Measurements from ENCODE around the gene HSH2D.
"Not testable (repeated sequence)": the region's sequence is repeated elsewhere in the genome, so short reads cannot be mapped to it uniquely, and the experiment has no call there.

Gene HSH2D

GRCh38 chr19:16157601-16158000 lies 14.1 kb downstream of the HSH2D start:
- no peak for DNase-seq

DNA sequence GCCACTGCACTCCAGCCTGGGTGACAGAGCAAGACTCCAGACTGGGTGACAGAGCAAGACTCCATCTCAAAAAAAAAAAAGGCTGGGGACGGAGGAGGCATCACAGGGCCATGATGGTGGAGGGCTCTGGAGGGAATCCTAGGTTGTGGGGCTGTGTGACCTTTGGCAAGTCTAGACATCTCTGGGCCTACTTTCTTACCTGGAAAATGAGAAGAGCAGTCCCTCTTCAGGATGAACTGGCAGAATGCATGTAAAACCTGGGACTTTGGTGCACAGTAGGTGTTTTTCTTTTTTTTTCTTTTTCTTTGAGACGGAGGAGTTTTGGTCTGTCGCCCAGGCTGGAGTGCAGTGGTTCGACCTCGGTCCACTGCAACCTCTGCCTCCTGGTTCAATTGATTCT lies 16.2 kb downstream of the HSH2D start:
- no peak for DNase-seq

- DNase-seq = no peak
Observed at GRCh38 chr19:16160445-16160942, 17.0 kb downstream of the HSH2D start.

DNA sequence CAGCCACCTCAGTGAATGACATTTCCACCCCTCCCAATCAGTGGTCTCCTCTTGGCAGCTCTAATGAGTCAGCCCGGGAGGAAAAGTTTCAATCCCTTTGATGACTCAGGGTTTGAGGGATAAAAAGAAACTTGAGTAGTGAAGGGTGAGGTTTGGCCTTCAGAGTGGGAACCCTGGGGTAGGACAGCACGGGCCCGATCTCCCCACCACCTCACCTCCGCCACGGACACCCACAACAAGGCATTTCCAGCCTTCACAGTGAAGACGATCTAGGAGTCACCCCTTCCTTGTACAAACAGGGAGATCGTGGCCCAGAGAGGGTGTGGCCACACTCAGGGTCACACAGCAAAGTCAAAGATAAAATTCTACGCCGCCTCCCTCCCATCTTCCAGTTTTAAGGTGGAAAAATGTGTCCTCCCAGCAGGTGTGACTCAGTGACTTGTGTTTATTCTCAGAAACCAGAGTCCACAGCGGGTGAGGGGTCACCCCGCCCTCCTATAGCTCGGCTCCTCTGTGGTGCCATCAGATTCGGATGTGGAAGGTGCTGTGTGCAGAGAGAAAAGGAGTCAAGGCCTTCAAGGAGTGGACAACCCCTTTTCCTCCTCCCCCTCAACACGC lies 17.6 kb downstream of the HSH2D start:
- no peak for DNase-seq

- no peak for DNase-seq
Observed at GRCh38 chr19:16161840-16162239, 18.4 kb downstream of the HSH2D start.

- no peak for DNase-seq
Observed at GRCh38 chr19:16164222-16164890, 20.9 kb downstream of the HSH2D start.

- DNase-seq = no peak
Observed at GRCh38 chr19:16166417-16166816, 22.9 kb downstream of the HSH2D start.

DNA sequence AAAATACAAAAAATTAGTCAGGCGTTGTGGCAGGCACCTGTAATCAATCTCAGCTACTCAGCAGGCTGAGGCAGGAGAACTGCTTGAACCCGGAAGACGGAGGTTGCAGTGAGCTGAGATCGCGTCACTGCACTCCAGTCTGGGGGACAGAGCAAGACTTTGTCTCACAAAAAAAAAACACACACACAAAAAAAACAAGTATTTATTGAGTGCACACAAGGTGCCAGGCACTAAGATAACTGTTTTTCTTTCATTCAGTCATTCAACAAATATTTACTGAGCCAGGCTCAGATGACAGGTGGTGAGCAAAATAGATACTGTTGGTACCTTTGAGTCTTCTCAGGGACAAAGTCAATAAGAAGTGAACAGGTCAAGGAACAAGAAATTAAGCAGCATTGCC lies 23.6 kb downstream of the HSH2D start:
- no peak for DNase-seq

- peak; percentile 85 for DNase-seq
Observed at GRCh38 chr19:16168465-16169081, 25.1 kb downstream of the HSH2D start.

GRCh38 chr19:16170134-16170533 lies 26.6 kb downstream of the HSH2D start:
- no peak for DNase-seq

DNA sequence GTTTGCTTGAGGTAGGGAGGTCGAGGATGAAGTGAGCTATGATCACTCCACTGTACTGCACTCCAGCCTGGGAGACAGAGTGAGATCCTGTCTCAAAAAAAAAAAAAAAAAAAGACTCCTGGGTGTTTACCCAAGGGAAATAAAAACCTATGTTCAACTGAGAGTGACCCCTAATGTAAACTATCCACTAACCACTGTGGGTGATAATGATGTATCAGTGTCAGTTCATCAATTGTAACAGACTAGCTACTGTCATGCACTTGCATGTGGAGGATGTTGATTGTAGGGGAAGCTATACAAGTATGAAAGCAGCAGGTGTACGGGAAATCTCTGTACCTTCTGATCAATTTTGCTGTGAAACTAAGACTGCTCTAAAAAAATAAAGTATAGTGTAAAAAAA lies 32.5 kb downstream of the HSH2D start:
- DNase-seq = no peak

DNA sequence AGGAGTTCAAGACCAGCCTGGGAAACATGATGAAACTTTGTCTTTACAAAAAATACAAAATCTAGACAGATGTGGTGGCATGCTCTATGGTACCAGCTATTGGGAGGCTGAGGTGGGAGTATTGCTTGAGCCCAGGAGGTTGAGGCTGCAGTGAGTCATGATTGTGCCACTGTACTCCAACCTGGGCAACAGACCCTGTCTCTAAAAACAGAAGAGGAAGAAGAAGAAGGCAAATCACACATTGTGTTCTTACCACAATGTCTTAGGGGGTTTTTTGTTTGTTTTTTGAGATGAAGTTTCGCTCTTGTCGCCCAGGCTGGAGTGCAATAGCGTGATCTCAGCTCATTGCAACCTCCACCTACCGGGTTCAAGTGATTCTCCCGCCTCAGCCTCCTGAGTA lies 35.4 kb downstream of the HSH2D start:
- DNase-seq = not testable (repeated sequence)

GRCh38 chr19:16180611-16181010 lies 37.1 kb downstream of the HSH2D start:
- DNase-seq = no peak

- DNase-seq = no peak
Observed at GRCh38 chr19:16184665-16185122, 41.2 kb downstream of the HSH2D start.

DNA sequence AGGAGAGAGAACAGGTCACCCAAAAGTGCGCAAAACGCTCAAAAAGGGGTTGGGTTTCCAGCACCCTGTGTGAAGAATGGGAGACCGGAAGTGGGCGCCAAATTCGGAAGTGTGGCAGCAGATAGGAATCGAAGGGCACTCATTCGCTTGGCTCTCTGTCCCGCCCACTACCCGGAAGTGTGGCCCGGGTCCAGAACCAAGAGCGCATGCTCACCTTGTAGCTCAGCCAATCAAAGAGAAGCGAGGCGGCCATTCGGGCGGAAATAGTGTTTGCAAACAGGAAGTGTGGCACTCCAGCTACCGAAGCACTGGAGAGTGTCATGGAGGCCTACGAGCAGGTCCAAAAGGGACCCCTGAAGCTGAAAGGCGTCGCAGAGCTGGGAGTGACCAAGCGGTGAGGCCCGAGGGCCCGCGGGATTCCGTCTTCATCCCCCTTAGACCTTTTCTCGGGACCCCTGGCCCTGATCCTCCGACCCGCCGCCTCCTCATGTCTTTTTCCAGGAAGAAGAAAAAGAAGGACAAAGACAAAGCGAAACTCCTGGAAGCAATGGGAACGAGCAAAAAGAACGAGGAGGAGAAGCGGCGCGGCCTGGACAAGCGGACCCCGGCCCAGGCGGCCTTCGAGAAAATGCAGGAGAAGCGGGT lies 41.8 kb downstream of the HSH2D start, which contains the start of gene FAM32A:
FAM32A (plus strand) TSS at position 288 of the 645 bp plus-strand sequence; CDS start at position 321, 33 bp downstream.
- DNase-seq = peak; percentile 98

- DNase-seq = no peak
Observed at GRCh38 chr19:16185768-16186123, 42.3 kb downstream of the HSH2D start.

DNA sequence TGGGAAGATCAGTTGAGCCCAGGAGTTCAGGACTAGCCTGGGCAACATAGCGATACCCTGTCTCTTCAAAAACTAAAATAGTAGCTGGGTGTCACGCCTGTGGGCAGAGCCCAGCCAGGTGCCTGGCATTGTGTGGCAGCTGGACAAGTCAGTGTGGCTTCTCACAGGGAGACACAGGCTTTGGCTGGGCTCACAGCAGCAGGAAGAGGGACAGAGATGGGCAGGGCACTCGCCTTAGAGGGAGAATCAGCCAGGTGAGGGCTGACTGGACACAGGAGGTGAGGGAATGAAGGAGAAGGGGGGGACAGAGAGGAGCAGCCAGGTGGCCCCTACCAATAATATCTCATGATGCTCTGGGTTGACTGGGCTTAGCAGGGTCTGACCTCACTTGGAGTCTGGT lies 45.0 kb downstream of the HSH2D start:
- no peak for DNase-seq

GRCh38 chr19:16190198-16190597 lies 46.7 kb downstream of the HSH2D start:
- DNase-seq = no peak

DNA sequence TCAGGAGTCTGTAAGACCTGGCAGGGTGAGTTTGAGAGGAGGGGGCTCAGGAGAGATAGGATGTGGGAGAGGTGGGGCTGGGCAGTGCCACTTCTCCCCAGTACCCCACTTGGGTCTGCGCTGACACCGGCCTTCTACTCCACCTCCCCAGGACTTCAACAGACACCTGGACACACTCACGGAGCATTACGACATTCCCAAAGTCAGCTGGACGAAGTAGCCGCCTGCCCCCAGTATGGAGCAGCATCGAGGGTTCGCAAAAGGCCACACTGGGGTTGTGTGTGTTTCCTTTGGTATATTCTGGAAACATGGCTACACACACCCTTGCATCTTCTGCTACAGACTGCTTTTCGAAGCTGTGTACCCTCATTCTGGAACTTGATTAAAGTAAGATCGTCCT lies 47.3 kb downstream of the HSH2D start:
- no peak for DNase-seq

DNA sequence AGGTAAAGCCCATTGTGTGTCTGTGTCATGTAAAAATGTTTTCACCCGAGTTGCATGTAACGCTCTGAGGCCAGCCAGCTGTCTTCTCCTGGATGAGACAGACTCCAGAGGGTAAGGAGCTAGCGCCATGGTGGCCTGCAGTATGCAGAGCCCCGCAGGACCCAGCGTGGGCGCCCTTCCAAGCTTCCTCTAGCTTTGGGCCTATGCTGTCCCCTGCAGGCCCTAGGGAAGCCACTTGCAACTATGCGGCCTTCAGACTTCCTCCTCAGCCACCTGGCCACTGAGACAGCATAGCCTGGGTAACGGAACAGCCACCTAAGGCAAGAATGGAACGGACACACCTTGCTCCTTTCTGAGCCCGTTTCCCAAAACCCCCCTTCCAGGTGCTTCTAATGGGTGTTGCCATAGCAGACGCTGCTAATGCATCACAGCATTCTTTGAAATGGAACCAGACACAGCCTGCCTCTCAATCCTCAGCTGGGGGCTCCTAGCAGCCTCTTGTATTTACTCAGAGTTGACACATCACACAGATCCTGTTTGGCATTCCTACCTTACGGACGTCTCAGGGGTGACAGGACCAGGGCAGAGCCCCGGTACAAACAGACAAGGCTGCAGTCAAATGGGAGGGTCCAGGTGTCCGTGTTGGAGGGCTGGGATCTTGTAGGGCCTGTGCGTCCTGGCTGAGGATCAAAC lies 47.9 kb downstream of the HSH2D start:
- DNase-seq = no peak

DNA sequence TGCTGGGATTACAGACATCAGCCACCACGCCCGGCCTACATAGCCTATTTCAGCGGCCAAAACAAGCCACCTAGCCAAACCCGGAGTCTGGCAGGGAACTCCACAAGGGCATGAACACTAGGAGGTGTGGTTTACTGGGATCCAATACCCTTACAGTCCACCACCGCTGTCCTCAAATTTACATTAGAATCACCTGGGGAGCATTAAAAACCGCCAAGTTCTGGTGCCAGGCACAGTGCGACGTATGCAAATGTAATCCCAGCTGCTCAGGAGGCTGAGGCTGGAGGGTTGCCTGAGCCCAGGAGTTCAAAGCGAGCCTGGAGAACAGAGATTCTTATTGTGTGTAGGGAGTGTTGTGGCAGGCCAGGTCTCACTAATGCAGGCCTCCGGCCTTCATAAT lies 50.0 kb downstream of the HSH2D start:
- DNase-seq = no peak

DNA sequence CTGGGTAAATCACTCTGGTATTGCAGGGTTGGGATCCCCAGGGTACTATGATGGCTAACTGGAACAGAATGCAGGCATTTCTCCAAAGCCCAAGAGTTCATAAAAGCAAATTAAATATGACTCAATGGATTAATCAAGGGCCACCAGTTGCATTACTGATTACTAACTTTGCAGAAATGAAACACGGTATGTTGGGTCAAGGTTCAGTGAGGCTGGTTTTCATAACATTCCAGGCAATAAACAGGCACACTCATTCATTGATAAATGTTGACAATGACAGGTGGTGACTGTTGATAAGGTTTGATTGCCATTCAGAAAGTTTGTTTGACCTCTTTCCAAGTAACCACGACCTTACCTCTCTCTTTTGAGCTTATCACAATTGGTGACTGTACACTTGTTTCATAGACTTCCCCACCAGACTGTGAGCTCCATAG lies 53.7 kb downstream of the HSH2D start:
- no peak for DNase-seq
